ENCODE measurements around the gene CDKL4. TPM values are rescaled to one million over a fixed set of nuclear protein-coding genes. Genes with fewer than 3 reads are reported as not detected.

Gene CDKL4
- total and polyA plus RNA-seq, 2 of the 13 experiments (the other 11 are each of a cell fraction or from before 2014, with no cell fraction given), result 0.29 to 0.50 TPM

- no peak for TF ChIP-seq MYPOP (CRISPR knock-in tag; IDR thresholded peaks at IDR 0.05)
- TF ChIP-seq ZNF101 (CRISPR knock-in tag; IDR thresholded peaks at IDR 0.05; ENCODE audit: borderline replicate concordance, low read depth), result no peak
- TF ChIP-seq, protein P1, sequence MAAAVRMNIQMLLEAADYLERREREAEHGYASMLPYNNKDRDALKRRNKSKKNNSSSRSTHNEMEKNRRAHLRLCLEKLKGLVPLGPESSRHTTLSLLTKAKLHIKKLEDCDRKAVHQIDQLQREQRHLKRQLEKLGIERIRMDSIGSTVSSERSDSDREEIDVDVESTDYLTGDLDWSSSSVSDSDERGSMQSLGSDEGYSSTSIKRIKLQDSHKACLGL (CRISPR knock-in tag; IDR thresholded peaks at IDR 0.05), result no peak
- TF ChIP-seq ZNF430 (CRISPR knock-in tag; IDR thresholded peaks at IDR 0.05), result no peak
- no peak for TF ChIP-seq KDM5A (IDR thresholded peaks at IDR 0.05; ENCODE audit: borderline replicate concordance, low read length)
- TF ChIP-seq, protein P2, sequence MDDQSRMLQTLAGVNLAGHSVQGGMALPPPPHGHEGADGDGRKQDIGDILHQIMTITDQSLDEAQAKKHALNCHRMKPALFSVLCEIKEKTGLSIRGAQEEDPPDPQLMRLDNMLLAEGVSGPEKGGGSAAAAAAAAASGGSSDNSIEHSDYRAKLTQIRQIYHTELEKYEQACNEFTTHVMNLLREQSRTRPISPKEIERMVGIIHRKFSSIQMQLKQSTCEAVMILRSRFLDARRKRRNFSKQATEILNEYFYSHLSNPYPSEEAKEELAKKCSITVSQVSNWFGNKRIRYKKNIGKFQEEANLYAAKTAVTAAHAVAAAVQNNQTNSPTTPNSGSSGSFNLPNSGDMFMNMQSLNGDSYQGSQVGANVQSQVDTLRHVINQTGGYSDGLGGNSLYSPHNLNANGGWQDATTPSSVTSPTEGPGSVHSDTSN (CRISPR knock-in tag; IDR thresholded peaks at IDR 0.05; ENCODE audit: borderline replicate concordance), result no peak
- no peak for TF ChIP-seq ZNF672 (CRISPR knock-in tag; IDR thresholded peaks at IDR 0.05)
- no peak for TF ChIP-seq ZNF20 (CRISPR knock-in tag; IDR thresholded peaks at IDR 0.05)
- TF ChIP-seq, protein P3, sequence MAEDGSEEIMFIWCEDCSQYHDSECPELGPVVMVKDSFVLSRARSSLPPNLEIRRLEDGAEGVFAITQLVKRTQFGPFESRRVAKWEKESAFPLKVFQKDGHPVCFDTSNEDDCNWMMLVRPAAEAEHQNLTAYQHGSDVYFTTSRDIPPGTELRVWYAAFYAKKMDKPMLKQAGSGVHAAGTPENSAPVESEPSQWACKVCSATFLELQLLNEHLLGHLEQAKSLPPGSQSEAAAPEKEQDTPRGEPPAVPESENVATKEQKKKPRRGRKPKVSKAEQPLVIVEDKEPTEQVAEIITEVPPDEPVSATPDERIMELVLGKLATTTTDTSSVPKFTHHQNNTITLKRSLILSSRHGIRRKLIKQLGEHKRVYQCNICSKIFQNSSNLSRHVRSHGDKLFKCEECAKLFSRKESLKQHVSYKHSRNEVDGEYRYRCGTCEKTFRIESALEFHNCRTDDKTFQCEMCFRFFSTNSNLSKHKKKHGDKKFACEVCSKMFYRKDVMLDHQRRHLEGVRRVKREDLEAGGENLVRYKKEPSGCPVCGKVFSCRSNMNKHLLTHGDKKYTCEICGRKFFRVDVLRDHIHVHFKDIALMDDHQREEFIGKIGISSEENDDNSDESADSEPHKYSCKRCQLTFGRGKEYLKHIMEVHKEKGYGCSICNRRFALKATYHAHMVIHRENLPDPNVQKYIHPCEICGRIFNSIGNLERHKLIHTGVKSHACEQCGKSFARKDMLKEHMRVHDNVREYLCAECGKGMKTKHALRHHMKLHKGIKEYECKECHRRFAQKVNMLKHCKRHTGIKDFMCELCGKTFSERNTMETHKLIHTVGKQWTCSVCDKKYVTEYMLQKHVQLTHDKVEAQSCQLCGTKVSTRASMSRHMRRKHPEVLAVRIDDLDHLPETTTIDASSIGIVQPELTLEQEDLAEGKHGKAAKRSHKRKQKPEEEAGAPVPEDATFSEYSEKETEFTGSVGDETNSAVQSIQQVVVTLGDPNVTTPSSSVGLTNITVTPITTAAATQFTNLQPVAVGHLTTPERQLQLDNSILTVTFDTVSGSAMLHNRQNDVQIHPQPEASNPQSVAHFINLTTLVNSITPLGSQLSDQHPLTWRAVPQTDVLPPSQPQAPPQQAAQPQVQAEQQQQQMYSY (CRISPR knock-in tag; IDR thresholded peaks at IDR 0.05), result no peak
- peak; percentile 86 for TF ChIP-seq FOXA3 (CRISPR knock-in tag; IDR thresholded peaks at IDR 0.05)
- TF ChIP-seq SYNCRIP (IDR thresholded peaks at IDR 0.05; ENCODE audit: insufficient read depth, low read depth, low read length), result no peak
- no peak for TF ChIP-seq ZNF839 (CRISPR knock-in tag; IDR thresholded peaks at IDR 0.05; ENCODE audit: borderline replicate concordance)
- no peak for TF ChIP-seq CC2D1A (CRISPR knock-in tag; IDR thresholded peaks at IDR 0.05)
- TF ChIP-seq, protein P4, sequence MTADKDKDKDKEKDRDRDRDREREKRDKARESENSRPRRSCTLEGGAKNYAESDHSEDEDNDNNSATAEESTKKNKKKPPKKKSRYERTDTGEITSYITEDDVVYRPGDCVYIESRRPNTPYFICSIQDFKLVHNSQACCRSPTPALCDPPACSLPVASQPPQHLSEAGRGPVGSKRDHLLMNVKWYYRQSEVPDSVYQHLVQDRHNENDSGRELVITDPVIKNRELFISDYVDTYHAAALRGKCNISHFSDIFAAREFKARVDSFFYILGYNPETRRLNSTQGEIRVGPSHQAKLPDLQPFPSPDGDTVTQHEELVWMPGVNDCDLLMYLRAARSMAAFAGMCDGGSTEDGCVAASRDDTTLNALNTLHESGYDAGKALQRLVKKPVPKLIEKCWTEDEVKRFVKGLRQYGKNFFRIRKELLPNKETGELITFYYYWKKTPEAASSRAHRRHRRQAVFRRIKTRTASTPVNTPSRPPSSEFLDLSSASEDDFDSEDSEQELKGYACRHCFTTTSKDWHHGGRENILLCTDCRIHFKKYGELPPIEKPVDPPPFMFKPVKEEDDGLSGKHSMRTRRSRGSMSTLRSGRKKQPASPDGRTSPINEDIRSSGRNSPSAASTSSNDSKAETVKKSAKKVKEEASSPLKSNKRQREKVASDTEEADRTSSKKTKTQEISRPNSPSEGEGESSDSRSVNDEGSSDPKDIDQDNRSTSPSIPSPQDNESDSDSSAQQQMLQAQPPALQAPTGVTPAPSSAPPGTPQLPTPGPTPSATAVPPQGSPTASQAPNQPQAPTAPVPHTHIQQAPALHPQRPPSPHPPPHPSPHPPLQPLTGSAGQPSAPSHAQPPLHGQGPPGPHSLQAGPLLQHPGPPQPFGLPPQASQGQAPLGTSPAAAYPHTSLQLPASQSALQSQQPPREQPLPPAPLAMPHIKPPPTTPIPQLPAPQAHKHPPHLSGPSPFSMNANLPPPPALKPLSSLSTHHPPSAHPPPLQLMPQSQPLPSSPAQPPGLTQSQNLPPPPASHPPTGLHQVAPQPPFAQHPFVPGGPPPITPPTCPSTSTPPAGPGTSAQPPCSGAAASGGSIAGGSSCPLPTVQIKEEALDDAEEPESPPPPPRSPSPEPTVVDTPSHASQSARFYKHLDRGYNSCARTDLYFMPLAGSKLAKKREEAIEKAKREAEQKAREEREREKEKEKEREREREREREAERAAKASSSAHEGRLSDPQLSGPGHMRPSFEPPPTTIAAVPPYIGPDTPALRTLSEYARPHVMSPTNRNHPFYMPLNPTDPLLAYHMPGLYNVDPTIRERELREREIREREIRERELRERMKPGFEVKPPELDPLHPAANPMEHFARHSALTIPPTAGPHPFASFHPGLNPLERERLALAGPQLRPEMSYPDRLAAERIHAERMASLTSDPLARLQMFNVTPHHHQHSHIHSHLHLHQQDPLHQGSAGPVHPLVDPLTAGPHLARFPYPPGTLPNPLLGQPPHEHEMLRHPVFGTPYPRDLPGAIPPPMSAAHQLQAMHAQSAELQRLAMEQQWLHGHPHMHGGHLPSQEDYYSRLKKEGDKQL (CRISPR knock-in tag; IDR thresholded peaks at IDR 0.05; ENCODE audit: low read depth), result peak; percentile 63
- no peak for TF ChIP-seq RFXAP (CRISPR knock-in tag; IDR thresholded peaks at IDR 0.05; ENCODE audit: borderline replicate concordance)
- no peak for TF ChIP-seq ZNF484 (CRISPR knock-in tag; IDR thresholded peaks at IDR 0.05; ENCODE audit: borderline replicate concordance, low read depth)
These were observed 103.4 kb downstream of the CDKL4 start (continued) for GRCh38 chr2:39140322-39140847.

Measured in HepG2 (cell line).